ENCODE results near the gene NCLN. TPM values are rescaled to one million over a fixed set of nuclear protein-coding genes. Genes with fewer than 3 reads are reported as not detected.

Gene NCLN
- polyA plus RNA-seq, 3 donors: 28.6 to 60.9 (median 34.5) TPM

GRCh38 chr19:3193256-3194105, 7.8 kb downstream of the NCLN start:
- no peak overlapping the region for H3K4me2 ChIP-seq (replicated peaks; ENCODE audit: extremely low read depth, low read length, poor library complexity, severe bottlenecking)
- H3K36me3 Mint-ChIP-seq: peaks cover 29 to 58% of the 10 kb centered on the region in 2 donors
- no peak overlapping the region for H3K4me3 ChIP-seq (replicated peaks in 1 of 3; ENCODE audit: low read depth in 2 of 3, low read length in 3 of 3)
- peaks cover 0 to 2% (median 0%) of the 10 kb centered on the region in 3 donors for H3K27me3 Mint-ChIP-seq (ENCODE audit: low read depth in 3 of 3)
- WGBS (ENCODE audit: insufficient coverage): 49% methylated on average over 37 of the region's 40 CpGs
- peaks cover 32% of the 10 kb centered on the region for H4K20me1 ChIP-seq (ENCODE audit: insufficient read depth, low read length)
- peaks cover 30% of the 10 kb centered on the region for H3K4me1 Mint-ChIP-seq
- H3K27ac ChIP-seq (ENCODE audit: low read depth in 1 of 2, low read length in 2 of 2): peak overlapping the region in 1 of 2 donors; percentile 8
- no peak overlapping the region for H3K9ac ChIP-seq (ENCODE audit: insufficient read depth, low read length, poor library complexity, severe bottlenecking)
- peak overlapping the region in 4 of 7 donors; percentile 36 to 81 (median 62) for H3K27ac Mint-ChIP-seq
- peaks cover 44% of the 10 kb centered on the region for H3K79me2 ChIP-seq (ENCODE audit: insufficient read depth, low read length)
- peaks cover 25 to 39% of the 10 kb centered on the region in 2 donors for H3K36me3 ChIP-seq (replicated peaks in 1 of 2; ENCODE audit: control insufficient read depth in 1 of 2, insufficient read depth in 2 of 2, low read length in 2 of 2)
- no peak overlapping the region for H2AFZ ChIP-seq (ENCODE audit: insufficient read depth, low read depth, low read length, poor library complexity, severe bottlenecking)
- no peaks in the 10 kb centered on the region for H3K9me3 ChIP-seq (replicated peaks in 1 of 2; ENCODE audit: control insufficient read depth in 1 of 2, insufficient read depth in 1 of 2, low read length in 2 of 2)
- peak overlapping the region in 1 of 2 donors; percentile 21 for H3K4me3 Mint-ChIP-seq
- no peaks in the 10 kb centered on the region for H3K27me3 ChIP-seq (ENCODE audit: control insufficient read depth in 2 of 2, insufficient read depth in 2 of 2, low read length in 2 of 2)
- H3K4me1 ChIP-seq (ENCODE audit: control insufficient read depth in 1 of 2, insufficient read depth in 2 of 2, low read length in 2 of 2): peaks cover 27 to 28% of the 10 kb centered on the region in 2 donors
- H3K9me3 Mint-ChIP-seq: no peaks in the 10 kb centered on the region
- peak in 1 of 3 donors; percentile 81 for DNase-seq
- TF ChIP-seq CTCF (IDR thresholded peaks at IDR 0.05): no peak
- intact Hi-C loops (cut with micrococcal nuclease): no loop called here

GRCh38 chr19:3194106-3195087, 8.7 kb downstream of the NCLN start:
- Mint-ChIP-seq H3K27ac (peak overlapping the region in 3 of 7 donors; percentile 1 to 81 (median 58)), H3K4me3 (no peak overlapping the region), H3K36me3 (peaks cover 31 to 60% of the 10 kb centered on the region in 2 donors), H3K9me3 (no peaks in the 10 kb centered on the region), H3K4me1 (peaks cover 21% of the 10 kb centered on the region), H3K27me3 (ENCODE audit: low read depth in 3 of 3) (peaks cover 0 to 2% (median 0%) of the 10 kb centered on the region in 3 donors)
- H3K9me3 ChIP-seq (replicated peaks in 1 of 2; ENCODE audit: control insufficient read depth in 1 of 2, insufficient read depth in 1 of 2, low read length in 2 of 2): no peaks in the 10 kb centered on the region
- peaks cover 34 to 48% of the 10 kb centered on the region in 2 donors for H3K36me3 ChIP-seq (replicated peaks in 1 of 2; ENCODE audit: control insufficient read depth in 1 of 2, insufficient read depth in 2 of 2, low read length in 2 of 2)
- intact Hi-C loops (cut with micrococcal nuclease): no loop called here
- peaks cover 35% of the 10 kb centered on the region for H3K79me2 ChIP-seq (ENCODE audit: insufficient read depth, low read length)
- peak overlapping the region in 1 of 2 donors; percentile 8 for H3K27ac ChIP-seq (ENCODE audit: low read depth in 1 of 2, low read length in 2 of 2)
- peaks cover 28% of the 10 kb centered on the region for H4K20me1 ChIP-seq (ENCODE audit: insufficient read depth, low read length)
- no peaks in the 10 kb centered on the region for H3K27me3 ChIP-seq (ENCODE audit: control insufficient read depth in 2 of 2, insufficient read depth in 2 of 2, low read length in 2 of 2)
- no peak overlapping the region for H3K4me2 ChIP-seq (replicated peaks; ENCODE audit: extremely low read depth, low read length, poor library complexity, severe bottlenecking)
- H3K4me1 ChIP-seq (ENCODE audit: control insufficient read depth in 1 of 2, insufficient read depth in 2 of 2, low read length in 2 of 2): peaks cover 18 to 19% of the 10 kb centered on the region in 2 donors
- no peak overlapping the region for H3K4me3 ChIP-seq (replicated peaks in 1 of 3; ENCODE audit: low read depth in 2 of 3, low read length in 3 of 3)
- no peak for TF ChIP-seq CTCF (IDR thresholded peaks at IDR 0.05)
- DNase-seq: no peak
- no peak overlapping the region for H3K9ac ChIP-seq (ENCODE audit: insufficient read depth, low read length, poor library complexity, severe bottlenecking)
- no peak overlapping the region for H2AFZ ChIP-seq (ENCODE audit: insufficient read depth, low read depth, low read length, poor library complexity, severe bottlenecking)
- WGBS (ENCODE audit: insufficient coverage): 81% methylated on average over 12 of the region's 17 CpGs

All from CD14-positive monocyte (primary cell).